RPMI8226 (cell line): ENCODE results near the gene RAB40C.

Experiments
- DNase-seq: peaks from one replicate; pipeline ENCODE4 v3.0.0-alpha.2; 2015

Gene RAB40C

GRCh38 chr16:649631-650030 is 59.8 kb downstream of the RAB40C start:
- peak; percentile 61 for DNase-seq

GRCh38 chr16:651844-652243 is 62.0 kb downstream of the RAB40C start:
- DNase-seq: no peak

GRCh38 chr16:652454-653305 is 62.8 kb downstream of the RAB40C start:
- DNase-seq: no peak

GRCh38 chr16:654034-654433 is 64.2 kb downstream of the RAB40C start:
- no peak for DNase-seq

- no peak for DNase-seq
Observed at GRCh38 chr16:657487-657886, 67.6 kb downstream of the RAB40C start.

- DNase-seq: no peak
Observed at GRCh38 chr16:658679-659571, 69.1 kb downstream of the RAB40C start.

GRCh38 chr16:659618-660017 is 69.8 kb downstream of the RAB40C start:
- no peak for DNase-seq

- DNase-seq: no peak
Observed at GRCh38 chr16:660132-660458, 70.2 kb downstream of the RAB40C start.

- peak; percentile 96 for DNase-seq
Observed at GRCh38 chr16:660459-661183, 70.8 kb downstream of the RAB40C start.

GRCh38 chr16:661184-661821 is 71.4 kb downstream of the RAB40C start:
- no peak for DNase-seq

- no peak for DNase-seq
Observed at GRCh38 chr16:662095-662494, 72.2 kb downstream of the RAB40C start.

- no peak for DNase-seq
Observed at GRCh38 chr16:662597-662996, 72.7 kb downstream of the RAB40C start.

GRCh38 chr16:666572-666971 is 76.7 kb downstream of the RAB40C start:
- no peak for DNase-seq

- no peak for DNase-seq
Observed at GRCh38 chr16:667113-667779, 77.4 kb downstream of the RAB40C start.

GRCh38 chr16:667780-668518 is 78.1 kb downstream of the RAB40C start, which contains the start of gene RHOT2:
Gene RHOT2, plus strand, starts transcription at chr16:668132. Its CDS starts 68 bp downstream, at chr16:668200.
- DNase-seq: peak; percentile 98

GRCh38 chr16:668519-669171 is 78.8 kb downstream of the RAB40C start:
- DNase-seq: no peak

- DNase-seq: no peak
Observed at GRCh38 chr16:669666-670065, 79.8 kb downstream of the RAB40C start.

- DNase-seq: no peak
Observed at GRCh38 chr16:670485-671352, 80.9 kb downstream of the RAB40C start.

- DNase-seq: no peak
Observed at GRCh38 chr16:671353-672131, 81.7 kb downstream of the RAB40C start.
